SJCRH30 (cell line): Measurements from ENCODE around the gene ALDH1B1. TPM values are rescaled to one million over a fixed set of nuclear protein-coding genes. Genes with fewer than 3 reads are reported as not detected.
"Not testable (repeated sequence)": the region's sequence is repeated elsewhere in the genome, so short reads cannot be mapped to it uniquely, and the experiment has no call there.

Experiments used
- DNase-seq, 2 experiments: peaks; one replicate each; pipeline ENCODE4 v3.0.0-alpha.2; 2015 to 2020
- H3K27ac ChIP-seq: fragments of 250-450 bp; sonication (Bioruptor Pico); 2 replicates; pipeline ENCODE4 v1.5.1; 2020; ENCODE audit warnings: mild to moderate bottlenecking, moderate library complexity
- H3K27me3 ChIP-seq: fragments of 250-450 bp; sonication (Bioruptor Pico); 2 replicates; pipeline ENCODE4 v1.5.1; 2020; ENCODE audit warnings: mild to moderate bottlenecking, moderate library complexity
- H3K36me3 ChIP-seq: fragments of 250-450 bp; sonication (Bioruptor Pico); 2 replicates; pipeline ENCODE4 v1.5.1; 2020; ENCODE audit warnings: mild to moderate bottlenecking, moderate library complexity
- H3K4me1 ChIP-seq: fragments of 250-450 bp; sonication (Bioruptor Pico); 2 replicates; pipeline ENCODE4 v1.5.1; 2020; ENCODE audit warnings: mild to moderate bottlenecking, moderate library complexity
- H3K4me3 ChIP-seq: fragments of 250-450 bp; sonication (Bioruptor Pico); 2 replicates; pipeline ENCODE4 v1.5.1; 2020; ENCODE audit warnings: mild to moderate bottlenecking, moderate library complexity
- H3K9me3 ChIP-seq: fragments of 250-450 bp; sonication (Bioruptor Pico); replicated peaks from 2 replicates; pipeline ENCODE4 v1.5.1; 2020; ENCODE audit warnings: mild to moderate bottlenecking, moderate library complexity
- total RNA-seq: library from RNA; depleted of rRNA; stranded (reverse); fragments of >200 nt; shearing (Covaris generic); gene quantifications from 2 replicates; pipeline ENCODE4 v1.2.3, GENCODE V29; 2014

The ALDH1B1 gene
- total RNA-seq, 1 experiment from 2014 or later, result 80.3 TPM

DNA sequence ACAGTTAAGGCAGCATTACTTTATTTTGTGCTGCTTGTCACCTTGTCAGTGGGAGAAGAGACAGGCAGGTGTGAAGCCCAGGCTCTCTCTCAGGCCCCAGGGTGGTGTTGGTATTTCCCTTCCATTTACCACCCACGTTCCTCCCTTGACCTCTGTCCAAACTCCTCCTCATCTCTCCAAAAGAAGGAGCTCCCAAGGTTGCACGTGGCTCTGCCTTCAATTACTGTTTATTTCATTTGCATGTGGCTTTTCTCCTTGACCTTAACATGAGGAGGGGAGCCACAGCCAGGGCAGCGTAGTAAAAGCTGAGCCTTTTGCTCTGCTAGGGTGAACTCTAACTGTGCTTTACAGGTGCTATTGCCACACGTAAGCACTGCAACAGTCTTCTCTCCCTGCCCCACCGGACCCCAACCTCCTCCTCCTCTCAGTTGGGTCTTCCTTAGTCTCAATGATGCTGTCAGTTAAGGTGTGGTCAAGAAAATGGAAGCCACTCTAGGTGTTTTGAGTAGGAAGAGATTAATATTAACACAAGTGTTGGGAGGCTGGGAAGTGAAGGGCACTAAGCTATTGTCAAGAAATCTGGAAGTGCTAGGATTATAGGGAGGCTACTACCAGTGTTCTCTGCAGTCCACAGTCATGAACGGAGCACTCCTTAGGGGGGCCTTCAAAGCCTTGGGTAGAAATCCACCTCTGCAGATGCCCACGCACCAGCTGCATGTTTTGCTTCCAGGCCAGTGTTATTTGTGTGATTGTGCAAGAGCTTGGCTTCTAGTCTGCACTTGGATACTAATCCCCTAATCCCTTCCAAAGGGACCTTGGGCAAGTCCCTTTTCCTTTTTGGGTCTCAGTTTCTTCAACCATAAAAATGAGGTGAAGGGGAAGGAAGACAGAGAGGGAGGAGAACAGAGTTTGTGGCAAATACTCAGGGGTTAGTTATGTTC, 3.9 kb upstream of the ALDH1B1 start:
- peaks cover 8% of the 10 kb centered on the region for H3K9me3 ChIP-seq
- no peaks in the 10 kb centered on the region for H3K36me3 ChIP-seq
- peaks cover 64% of the 10 kb centered on the region for H3K4me1 ChIP-seq
- H3K27ac ChIP-seq, result peak overlapping the region; percentile 9
- peak in 1 of 2 experiments; percentile 53 for DNase-seq
- no peak overlapping the region for H3K4me3 ChIP-seq
- no peaks in the 10 kb centered on the region for H3K27me3 ChIP-seq

GRCh38 chr9:38389313-38389712, 3.2 kb upstream of the ALDH1B1 start:
- H3K4me3 ChIP-seq, result no peak overlapping the region
- peak overlapping the region; percentile 9 for H3K27ac ChIP-seq
- H3K4me1 ChIP-seq, result peaks cover 59% of the 10 kb centered on the region
- peaks cover 6% of the 10 kb centered on the region for H3K9me3 ChIP-seq
- H3K36me3 ChIP-seq, result no peaks in the 10 kb centered on the region
- no peak for DNase-seq
- no peaks in the 10 kb centered on the region for H3K27me3 ChIP-seq

- peaks cover 49% of the 10 kb centered on the region for H3K4me1 ChIP-seq
- no peak for DNase-seq
Measured at GRCh38 chr9:38390442-38390841, 2.1 kb upstream of the ALDH1B1 start.

DNA sequence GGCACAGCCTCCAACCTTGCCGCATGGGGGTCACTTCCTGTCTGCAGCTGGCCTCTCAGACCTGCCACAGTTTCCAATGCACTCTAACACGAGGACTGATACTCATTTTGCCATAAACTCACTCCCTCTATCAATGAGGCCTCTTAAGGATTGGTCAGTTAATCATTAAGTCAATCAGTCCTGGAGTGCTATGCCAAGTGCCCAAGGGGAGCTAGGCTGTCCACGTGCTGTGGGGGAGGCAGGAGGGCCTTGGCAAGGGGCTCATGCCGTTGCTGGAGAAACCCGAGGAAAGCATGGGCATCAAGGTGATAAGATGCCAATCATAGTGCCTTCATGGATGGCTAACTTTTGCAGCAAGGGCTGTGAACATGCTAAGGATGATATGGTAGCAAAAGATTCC, 1.7 kb upstream of the ALDH1B1 start:
- peaks cover 45% of the 10 kb centered on the region for H3K4me1 ChIP-seq
- H3K9me3 ChIP-seq, result no peaks in the 10 kb centered on the region
- no peak overlapping the region for H3K4me3 ChIP-seq
- H3K36me3 ChIP-seq, result peaks cover 11% of the 10 kb centered on the region
- no peak for DNase-seq
- no peaks in the 10 kb centered on the region for H3K27me3 ChIP-seq
- H3K27ac ChIP-seq, result no peak overlapping the region

More at GRCh38 chr9:38390442-38390841, 2.1 kb upstream of the ALDH1B1 start:
- H3K4me3 ChIP-seq, result no peak overlapping the region
- H3K9me3 ChIP-seq, result no peaks in the 10 kb centered on the region; the same call in 1 of the 2 replicates
- no peak overlapping the region for H3K27ac ChIP-seq
- H3K27me3 ChIP-seq, result no peaks in the 10 kb centered on the region
- peaks cover 7% of the 10 kb centered on the region for H3K36me3 ChIP-seq

- no peaks in the 10 kb centered on the region for H3K9me3 ChIP-seq
- peaks cover 39% of the 10 kb centered on the region for H3K4me1 ChIP-seq
- no peaks in the 10 kb centered on the region for H3K27me3 ChIP-seq
- no peak for DNase-seq
- no peak overlapping the region for H3K27ac ChIP-seq
- H3K36me3 ChIP-seq, result peaks cover 17% of the 10 kb centered on the region
- H3K4me3 ChIP-seq, result peak overlapping the region; percentile 79
Measured at GRCh38 chr9:38391278-38392118, 1.0 kb upstream of the ALDH1B1 start.

DNA sequence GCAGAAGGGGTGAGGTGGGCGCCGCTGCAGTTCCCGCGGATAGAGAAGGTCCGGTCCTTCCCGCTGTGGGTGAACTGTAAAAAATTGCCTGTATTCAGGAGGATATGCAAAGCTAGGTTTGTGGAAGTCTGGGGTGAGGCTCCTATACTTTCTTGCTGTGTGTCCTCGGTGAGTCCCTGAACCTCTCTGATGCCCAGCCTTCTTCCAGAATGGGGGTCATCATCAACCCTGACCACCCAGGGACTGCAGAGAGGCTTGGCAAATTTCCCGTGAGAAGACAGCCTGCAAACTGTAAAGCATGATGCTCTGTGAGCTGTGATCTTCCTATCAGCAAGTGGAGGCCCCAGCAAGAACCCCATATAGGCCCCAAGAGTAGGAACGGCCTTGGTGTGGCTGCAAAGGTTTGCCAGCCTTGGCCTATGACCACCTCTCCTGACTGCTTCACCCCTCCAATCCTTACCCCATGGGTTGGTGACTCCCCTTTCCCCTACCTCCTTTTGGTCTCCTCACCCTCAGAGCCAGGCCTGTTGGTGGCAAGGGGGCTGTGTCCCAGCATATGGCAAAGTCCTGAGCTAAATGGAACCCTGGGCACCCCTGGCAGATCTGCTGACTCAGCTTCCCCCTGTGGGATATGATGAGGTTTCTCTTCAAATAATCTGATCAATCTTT, 760 bp downstream of the ALDH1B1 start:
- Histone ChIP-seq H3K9me3 (no peaks in the 10 kb centered on the region), H3K36me3 (peaks cover 33% of the 10 kb centered on the region), H3K4me1 (peaks cover 23% of the 10 kb centered on the region), H3K4me3 (peak overlapping the region; percentile 79), H3K27ac (peak overlapping the region; percentile 79), H3K27me3 (no peaks in the 10 kb centered on the region)
- no peak for DNase-seq

GRCh38 chr9:38394416-38394815, 1.9 kb downstream of the ALDH1B1 start:
- Histone ChIP-seq H3K27me3 (no peaks in the 10 kb centered on the region), H3K27ac (no peak overlapping the region), H3K9me3 (no peaks in the 10 kb centered on the region), H3K4me3 (no peak overlapping the region; the same call in 1 of the 2 replicates), H3K4me1 (peaks cover 11% of the 10 kb centered on the region), H3K36me3 (peaks cover 43% of the 10 kb centered on the region)
- no peak for DNase-seq

DNA sequence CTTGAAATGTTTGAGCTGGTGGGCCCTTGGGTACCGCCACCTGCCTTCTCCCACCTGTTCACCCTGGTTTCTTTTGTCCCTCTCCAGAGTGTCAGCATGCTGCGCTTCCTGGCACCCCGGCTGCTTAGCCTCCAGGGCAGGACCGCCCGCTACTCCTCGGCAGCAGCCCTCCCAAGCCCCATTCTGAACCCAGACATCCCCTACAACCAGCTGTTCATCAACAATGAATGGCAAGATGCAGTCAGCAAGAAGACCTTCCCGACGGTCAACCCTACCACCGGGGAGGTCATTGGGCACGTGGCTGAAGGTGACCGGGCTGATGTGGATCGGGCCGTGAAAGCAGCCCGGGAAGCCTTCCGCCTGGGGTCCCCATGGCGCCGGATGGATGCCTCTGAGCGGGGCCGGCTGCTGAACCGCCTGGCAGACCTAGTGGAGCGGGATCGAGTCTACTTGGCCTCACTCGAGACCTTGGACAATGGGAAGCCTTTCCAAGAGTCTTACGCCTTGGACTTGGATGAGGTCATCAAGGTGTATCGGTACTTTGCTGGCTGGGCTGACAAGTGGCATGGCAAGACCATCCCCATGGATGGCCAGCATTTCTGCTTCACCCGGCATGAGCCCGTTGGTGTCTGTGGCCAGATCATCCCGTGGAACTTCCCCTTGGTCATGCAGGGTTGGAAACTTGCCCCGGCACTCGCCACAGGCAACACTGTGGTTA, 3.3 kb downstream of the ALDH1B1 start:
- DNase-seq, result no peak
- Histone ChIP-seq H3K4me1 (peaks cover 9% of the 10 kb centered on the region; the same call in 1 of the 2 replicates), H3K27me3 (no peaks in the 10 kb centered on the region), H3K4me3 (no peak overlapping the region), H3K36me3 (peaks cover 50% of the 10 kb centered on the region), H3K9me3 (no peaks in the 10 kb centered on the region), H3K27ac (no peak overlapping the region)

- Histone ChIP-seq H3K36me3 (peaks cover 50% of the 10 kb centered on the region), H3K27ac (no peak overlapping the region), H3K9me3 (no peaks in the 10 kb centered on the region), H3K27me3 (no peaks in the 10 kb centered on the region), H3K4me3 (no peak overlapping the region), H3K4me1 (peaks cover 9% of the 10 kb centered on the region; the same call in 1 of the 2 replicates)
- DNase-seq, result no peak
Measured at GRCh38 chr9:38396371-38396671, 3.8 kb downstream of the ALDH1B1 start.

GRCh38 chr9:38399191-38399590, 6.7 kb downstream of the ALDH1B1 start:
- not testable (repeated sequence) for H3K4me3 ChIP-seq, H3K4me1 ChIP-seq, H3K27ac ChIP-seq, H3K9me3 ChIP-seq, H3K27me3 ChIP-seq, DNase-seq
- peaks cover 50% of the 10 kb centered on the region for H3K36me3 ChIP-seq

DNA sequence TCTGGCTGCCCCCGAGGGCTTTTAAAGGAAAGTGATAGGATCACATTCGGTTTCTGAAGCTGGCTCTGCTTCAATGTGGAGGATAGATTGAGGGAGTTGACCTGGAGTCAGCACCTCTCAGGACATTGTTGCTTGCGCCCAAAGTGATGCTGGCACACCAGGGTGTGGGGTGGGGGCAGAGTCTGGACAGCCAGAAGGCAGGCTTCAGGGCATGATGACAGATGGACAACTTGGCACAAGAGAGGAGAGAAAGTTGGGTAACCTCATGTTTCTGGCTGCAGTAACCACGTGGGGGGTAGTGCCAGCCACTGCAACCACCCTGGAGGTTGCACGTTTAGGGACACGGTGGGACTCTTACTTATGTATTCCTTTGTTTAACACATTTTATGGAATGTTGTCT, 9.5 kb downstream of the ALDH1B1 start:
- Histone ChIP-seq H3K9me3 (no peaks in the 10 kb centered on the region), H3K27me3 (no peaks in the 10 kb centered on the region), H3K4me3 (no peak overlapping the region), H3K4me1 (no peaks in the 10 kb centered on the region), H3K36me3 (peaks cover 30% of the 10 kb centered on the region), H3K27ac (no peak overlapping the region)
- no peak for DNase-seq

- Histone ChIP-seq H3K4me3 (no peak overlapping the region), H3K4me1 (no peaks in the 10 kb centered on the region), H3K9me3 (no peaks in the 10 kb centered on the region), H3K36me3 (peaks cover 30% of the 10 kb centered on the region), H3K27me3 (no peaks in the 10 kb centered on the region), H3K27ac (no peak overlapping the region)
- DNase-seq, result no peak
Measured at GRCh38 chr9:38404314-38404713, 11.8 kb downstream of the ALDH1B1 start.

GRCh38 chr9:38405785-38406184, 13.3 kb downstream of the ALDH1B1 start:
- Histone ChIP-seq H3K9me3 (no peaks in the 10 kb centered on the region), H3K27ac (no peak overlapping the region), H3K27me3 (no peaks in the 10 kb centered on the region), H3K4me1 (no peaks in the 10 kb centered on the region), H3K4me3 (no peak overlapping the region), H3K36me3 (peaks cover 27% of the 10 kb centered on the region)
- no peak for DNase-seq

- DNase-seq, result no peak
- Histone ChIP-seq H3K4me3 (no peak overlapping the region), H3K27me3 (no peaks in the 10 kb centered on the region), H3K4me1 (no peaks in the 10 kb centered on the region), H3K9me3 (no peaks in the 10 kb centered on the region), H3K27ac (no peak overlapping the region), H3K36me3 (peaks cover 32% of the 10 kb centered on the region)
Measured at GRCh38 chr9:38406476-38407186, 14.1 kb downstream of the ALDH1B1 start.
